ENCODE measurements around the gene SMPD4. TPM values are rescaled to one million over a fixed set of nuclear protein-coding genes. Genes with fewer than 3 reads are reported as not detected.

Gene SMPD4
- total RNA-seq, 1 experiment from 2014 or later = 36.6 TPM

Small RNA genes within 50 kb of the gene (small RNA-seq; reads per million reads assigned to genes)
- 0 reads per million in 2 experiments for gene RNU6-1049P

Other genes starting within 250 kb of the SMPD4 start
- not detected in 2 replicates for gene RAB6C, start 201.9 kb downstream of the SMPD4 start, total RNA-seq (2014; rRNA removed; shearing (Covaris generic))
- gene POTEF, start 52.4 kb downstream of the SMPD4 start, total RNA-seq (2014; rRNA removed; shearing (Covaris generic)) = not detected in 2 replicates
- gene CCDC74B, start 36.5 kb downstream of the SMPD4 start, total RNA-seq (2014; rRNA removed; shearing (Covaris generic)) = 5.5 and 6.6 TPM in 2 replicates
- gene MZT2B, start 660 bp upstream of the SMPD4 start, total RNA-seq (2014; rRNA removed; shearing (Covaris generic)) = 169 and 202 TPM in 2 replicates
- gene TUBA3E, start 16.8 kb upstream of the SMPD4 start, total RNA-seq (2014; rRNA removed; shearing (Covaris generic)) = not detected in 2 replicates
- gene IMP4, start 161.3 kb upstream of the SMPD4 start, total RNA-seq (2014; rRNA removed; shearing (Covaris generic)) = 120 and 138 TPM in 2 replicates
- gene PTPN18, start 174.5 kb upstream of the SMPD4 start, total RNA-seq (2014; rRNA removed; shearing (Covaris generic)) = 26.7 and 33.8 TPM in 2 replicates